Activated CD8-positive, alpha-beta memory T cell treated with anti-CD3 and anti-CD28 coated beads, Interleukin-2, amount 50 U/mL, for 1 hour (primary cell): Measurements from ENCODE around the gene THSD7B.

Experiments used
- DNase-seq: peaks from one replicate; pipeline ENCODE4 v3.0.0-alpha.2; 2020; ENCODE audit errors: extremely low read depth

The THSD7B gene

DNA sequence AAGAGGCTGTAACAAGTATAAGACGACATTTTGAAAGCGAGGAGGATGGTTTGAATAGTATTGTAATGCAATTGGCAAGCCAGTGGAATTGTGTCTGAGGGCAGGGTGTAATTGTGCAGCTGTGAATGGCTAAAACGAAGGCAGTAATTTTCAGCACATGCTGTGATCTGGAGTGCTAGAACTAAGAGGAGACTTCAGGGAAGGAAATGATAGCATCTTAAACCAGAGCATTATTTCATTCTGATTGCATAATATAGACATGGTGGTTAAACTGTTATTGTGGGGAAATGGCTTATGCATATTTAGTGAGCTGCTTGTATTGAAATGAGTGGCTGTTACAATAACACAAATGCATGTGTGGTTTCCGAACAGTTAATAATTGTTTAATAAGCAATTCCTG, 36.3 kb downstream of the THSD7B start:
- no peak for DNase-seq

DNA sequence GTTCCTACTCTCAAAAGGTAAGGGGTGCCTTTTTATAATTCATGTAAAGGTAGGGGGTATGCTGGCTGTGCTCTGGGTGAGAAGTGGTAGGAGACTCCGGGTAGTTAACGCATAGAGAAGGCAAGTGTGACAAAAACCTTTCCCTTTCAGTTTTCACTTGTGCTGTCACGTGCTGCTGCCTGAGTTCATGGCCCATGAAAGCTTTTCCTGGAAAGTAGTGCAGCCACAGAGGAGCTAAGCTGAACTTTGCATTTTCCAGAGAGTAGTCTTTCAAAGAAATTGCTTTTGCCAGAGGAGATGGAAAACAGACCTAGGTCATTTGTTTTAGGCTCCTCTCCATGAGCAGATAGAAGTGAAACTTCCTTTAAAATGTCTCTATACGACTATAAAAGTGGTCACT, 44.7 kb downstream of the THSD7B start:
- DNase-seq: no peak

DNA sequence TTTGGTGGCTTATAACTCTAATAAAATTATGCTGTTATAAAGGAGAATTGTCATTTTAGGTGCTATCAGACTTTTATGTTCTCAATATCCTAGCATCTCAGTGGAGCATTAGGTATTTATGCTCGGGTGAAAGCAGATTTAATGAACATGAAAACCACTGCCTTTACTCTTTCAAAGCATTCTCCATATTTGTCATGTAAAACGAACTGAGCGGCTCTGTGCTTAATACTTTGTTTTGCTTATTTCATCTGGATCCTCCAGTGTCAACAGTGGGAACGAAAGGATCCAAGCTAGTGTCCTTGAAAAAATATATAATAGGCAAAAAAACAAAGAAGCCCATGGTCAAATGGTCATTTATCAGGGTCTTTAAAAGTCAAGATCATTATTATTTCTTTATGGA, 53.5 kb downstream of the THSD7B start:
- DNase-seq: no peak

DNA sequence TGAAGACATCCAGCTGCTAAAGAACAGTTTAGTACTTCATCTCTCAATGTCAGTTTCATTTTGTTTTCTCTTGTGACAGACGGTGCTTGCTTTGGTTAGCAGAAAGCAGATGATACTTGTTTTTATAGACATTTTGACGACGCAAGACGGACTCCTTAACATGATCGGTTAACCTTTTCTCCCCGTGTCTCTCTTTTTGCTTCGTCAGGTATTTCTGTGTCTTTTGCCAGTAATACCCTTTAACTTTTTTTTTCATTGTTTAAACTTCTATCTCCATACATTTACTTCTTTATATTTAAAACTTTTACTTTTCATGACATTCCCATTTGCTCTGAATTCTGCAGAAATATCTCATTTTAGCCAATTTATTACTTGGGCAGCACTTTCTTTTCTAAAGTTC, 57.9 kb downstream of the THSD7B start:
- DNase-seq: no peak

DNA sequence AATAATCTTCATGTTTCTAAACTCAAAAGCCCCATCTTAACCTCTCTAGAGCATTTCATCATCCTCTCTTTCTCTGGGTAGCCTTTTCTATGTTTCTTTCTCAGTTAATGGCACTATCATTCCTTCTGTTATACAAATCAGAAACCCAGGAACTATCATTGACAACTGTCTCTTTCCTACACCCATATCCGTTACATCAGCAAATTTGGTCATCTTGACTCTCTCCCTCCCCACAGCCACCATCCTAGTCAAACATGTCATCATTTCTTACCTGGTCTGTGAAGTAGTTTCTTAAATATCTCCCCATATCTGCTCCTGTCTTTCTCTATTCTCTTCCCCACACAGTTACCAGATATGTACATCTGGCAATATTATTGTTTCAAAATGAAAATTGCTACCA, 62.8 kb downstream of the THSD7B start:
- DNase-seq: no peak

DNA sequence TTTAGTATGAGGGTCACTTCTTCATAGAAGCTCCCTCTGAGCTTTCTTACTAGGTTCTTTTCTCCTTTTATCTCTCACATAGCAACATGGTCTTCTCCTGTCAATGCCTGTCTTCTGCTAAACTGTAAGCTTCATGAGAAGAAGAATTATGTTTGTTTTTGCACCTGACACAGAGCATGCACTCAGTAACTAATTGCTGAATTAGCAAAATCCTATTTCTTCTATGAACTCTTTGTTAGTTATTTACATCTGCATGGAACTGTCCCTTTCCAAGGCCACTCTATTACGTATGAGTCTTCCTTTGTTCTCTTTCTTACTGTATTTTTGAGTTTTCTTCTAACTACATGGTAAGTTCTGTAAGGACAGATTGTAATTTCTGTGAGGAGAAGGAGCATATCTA, 63.4 kb downstream of the THSD7B start:
- no peak for DNase-seq

DNA sequence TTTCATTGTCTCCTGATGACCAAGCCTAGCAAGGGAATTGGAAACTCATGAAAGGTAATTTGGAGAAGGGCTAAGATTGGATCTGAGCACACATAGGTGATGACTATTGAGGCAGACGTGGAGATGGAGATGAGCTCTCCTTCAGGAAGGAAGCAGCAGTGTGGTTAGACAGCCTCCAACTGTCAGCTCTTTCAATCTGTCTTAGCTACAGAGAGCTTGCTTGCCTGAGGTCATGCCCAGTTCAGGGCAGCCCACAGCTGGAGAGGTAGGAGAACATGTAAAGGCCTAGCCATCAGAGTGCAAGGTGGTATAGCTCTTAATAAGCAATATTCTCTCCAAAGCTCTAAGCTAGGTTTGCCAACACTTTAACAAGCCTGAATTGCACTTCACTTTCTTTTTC, 79.2 kb downstream of the THSD7B start:
- DNase-seq: no peak

DNA sequence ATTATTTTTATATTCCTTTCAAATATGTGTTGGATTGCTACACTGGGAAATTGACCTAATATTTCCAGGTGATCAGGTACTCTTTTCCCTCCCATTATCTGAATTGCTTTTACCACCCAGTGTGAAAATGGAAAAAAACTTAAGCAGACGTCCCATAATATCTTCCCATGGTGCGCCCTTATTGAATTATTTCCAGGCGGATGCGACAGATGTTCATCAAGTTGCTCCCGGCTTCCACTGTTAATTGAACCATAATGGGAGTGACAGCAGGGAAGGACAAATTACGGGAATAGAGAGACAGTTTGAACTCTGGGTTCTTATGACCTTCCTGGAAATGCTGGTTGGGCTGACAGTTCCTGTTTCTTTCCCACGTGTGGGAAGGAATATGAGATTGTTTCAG, 93.3 kb downstream of the THSD7B start:
- no peak for DNase-seq

DNA sequence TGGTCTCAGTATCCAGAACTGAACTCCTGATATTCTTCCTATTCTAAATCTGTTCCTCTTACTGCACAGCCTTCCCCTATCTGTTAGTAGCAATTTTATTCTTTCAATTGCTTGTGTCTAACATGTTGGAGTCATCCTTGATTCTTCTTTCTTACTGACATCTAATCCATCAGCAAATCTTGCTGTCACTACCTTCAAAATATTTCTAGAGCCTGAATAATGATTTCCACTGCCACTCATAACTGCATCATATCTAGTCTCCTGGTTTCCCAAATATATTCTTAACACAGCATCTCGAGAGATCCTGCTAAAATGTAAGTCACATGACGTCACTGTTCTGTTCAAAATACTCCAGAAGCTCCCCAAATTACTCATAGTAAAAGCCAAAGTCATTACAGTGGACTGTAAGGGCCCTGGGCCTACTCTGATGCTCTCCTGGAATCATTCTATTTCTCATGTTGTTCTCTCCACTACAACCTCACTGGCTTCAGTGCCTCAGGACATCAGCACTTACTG, 95.2 kb downstream of the THSD7B start:
- DNase-seq: no peak

DNA sequence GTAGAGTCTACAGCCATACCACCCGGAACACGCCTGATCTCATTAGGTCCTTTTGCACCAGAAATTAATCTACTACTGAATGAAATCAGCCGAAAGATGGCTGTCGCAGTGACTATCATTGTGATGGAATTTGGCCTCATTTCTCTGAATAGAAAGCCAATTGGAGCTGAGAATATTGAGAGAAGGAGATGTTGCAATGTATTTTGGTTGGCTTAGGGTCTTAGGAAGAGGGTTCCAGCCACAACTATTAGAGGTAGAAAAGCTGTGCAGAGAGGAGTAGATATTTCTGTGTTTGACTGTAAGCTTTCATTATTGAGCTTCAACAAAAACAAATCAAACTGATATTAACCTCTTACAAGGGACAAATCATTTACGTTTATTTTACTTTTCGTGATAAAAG, 98.1 kb downstream of the THSD7B start:
- DNase-seq: no peak

DNA sequence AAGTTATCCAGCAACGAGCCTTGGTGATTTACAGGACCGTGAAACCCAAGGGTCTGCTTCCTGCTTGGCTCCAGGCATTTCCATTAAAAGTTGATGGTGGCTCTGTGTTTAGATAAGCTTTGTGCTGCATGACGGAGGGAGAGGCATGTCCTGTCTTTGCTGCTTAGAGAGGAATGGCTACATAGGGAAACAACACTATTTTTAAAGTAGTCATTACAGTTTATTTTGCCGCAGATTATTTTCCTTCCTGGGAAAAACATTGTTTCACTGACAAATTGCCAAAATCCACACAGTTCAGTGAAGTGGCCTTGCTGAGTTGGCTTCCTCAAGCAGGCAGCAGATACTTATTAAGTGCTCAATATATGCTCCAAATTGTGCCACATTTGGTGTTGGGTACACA, 98.5 kb downstream of the THSD7B start:
- no peak for DNase-seq

DNA sequence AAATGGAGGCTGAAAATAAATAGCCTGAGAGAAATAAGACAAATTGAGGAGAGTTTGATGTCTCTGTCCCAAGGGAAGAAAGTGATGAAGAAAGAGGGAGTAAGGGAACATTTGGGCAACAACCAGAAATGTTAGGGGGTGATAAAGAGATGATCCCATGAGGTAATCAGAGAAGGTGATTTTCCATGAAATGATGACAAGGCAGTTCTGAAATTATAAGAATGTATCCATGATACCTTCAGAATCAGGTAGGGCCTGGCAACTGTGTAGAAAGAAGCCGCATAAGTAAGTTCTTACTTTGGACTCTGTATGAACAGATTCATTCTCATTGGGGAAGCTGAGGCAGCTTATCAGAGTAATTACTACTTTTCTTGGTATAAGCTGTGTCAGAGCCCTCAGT, 106.1 kb downstream of the THSD7B start:
- DNase-seq: no peak

DNA sequence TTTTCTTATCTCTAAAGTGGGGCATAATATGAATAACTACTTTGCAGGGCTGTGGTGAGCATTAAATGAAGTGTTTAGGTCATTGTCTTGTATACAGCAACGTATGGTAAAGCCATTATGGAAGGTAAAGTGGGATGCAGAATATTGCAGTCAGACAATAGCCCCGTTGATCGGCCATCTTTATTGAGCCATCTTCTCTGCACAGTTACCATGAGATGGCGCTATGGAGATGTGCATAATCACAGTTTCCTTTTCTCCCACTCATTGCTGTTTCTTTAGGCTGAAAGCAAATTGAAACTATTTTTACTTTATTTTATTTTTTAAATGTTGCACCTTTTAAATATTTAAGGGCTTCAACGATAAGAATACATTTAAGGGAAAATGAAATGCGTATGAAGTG, 108.9 kb downstream of the THSD7B start:
- no peak for DNase-seq

DNA sequence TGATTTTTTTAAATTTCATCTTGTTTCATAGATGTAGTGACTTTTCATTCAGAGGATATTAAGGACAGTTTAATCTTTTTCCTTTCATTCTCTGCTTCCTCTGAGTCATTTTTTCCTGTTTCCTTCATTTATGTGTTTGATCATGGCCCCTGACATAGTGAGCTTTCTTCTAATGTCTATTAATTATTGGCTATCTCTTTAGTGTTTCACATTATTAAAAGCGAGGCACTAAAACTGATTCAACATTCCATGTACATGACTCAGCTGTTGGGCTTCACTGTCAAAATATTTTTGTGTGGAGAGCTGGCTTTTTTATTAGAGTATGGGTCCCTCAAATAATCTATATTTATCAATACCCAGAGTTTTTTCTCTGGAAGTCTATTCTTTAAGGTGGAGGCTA, 125.8 kb downstream of the THSD7B start:
- no peak for DNase-seq

DNA sequence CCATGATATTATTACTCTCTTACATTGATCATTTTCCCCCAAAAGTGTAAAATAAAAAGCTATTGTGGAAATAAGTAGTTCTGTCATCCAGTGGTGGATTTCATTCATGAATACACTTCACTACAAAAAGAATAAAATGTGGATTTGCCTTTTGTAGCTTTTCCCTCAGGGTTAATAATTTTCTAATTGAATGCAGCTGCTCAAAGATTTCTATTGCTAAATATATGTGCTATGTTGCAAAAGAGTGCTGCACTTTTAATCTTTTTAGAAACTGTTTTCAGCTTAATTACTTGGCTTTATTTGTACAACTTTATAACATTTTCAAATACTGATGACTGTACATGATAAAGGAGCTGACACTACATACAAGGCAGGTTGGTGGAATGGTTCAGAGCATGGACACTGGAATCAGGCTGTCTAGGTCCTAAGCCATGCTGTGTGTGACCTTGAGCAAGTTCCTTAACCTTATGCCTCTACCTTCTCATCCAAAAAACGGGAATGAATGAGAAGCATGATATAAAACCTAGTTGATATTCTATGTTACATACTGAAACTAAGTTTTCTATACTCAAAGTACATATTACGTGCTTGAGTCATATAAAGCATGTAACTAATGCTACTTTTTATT, 128.8 kb downstream of the THSD7B start:
- no peak for DNase-seq

DNA sequence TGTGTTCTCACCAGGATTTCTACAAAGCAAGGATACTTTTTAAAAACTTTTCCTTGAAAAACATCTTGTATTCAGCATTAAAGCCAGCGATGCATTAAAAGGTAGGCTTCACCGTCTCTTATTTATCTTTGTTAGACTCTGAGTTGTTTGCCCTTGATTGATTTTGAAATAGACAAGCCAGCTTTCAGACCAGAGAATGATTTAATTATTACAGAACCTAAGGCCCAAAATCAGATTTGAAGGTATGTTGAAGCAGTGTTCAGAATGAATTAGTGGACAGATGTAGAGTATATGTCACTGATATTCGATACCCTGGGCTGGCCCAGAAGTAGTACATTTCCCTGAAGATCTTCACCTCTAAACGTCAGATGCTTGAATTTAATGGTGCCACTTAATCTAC, 136.4 kb downstream of the THSD7B start:
- no peak for DNase-seq

DNA sequence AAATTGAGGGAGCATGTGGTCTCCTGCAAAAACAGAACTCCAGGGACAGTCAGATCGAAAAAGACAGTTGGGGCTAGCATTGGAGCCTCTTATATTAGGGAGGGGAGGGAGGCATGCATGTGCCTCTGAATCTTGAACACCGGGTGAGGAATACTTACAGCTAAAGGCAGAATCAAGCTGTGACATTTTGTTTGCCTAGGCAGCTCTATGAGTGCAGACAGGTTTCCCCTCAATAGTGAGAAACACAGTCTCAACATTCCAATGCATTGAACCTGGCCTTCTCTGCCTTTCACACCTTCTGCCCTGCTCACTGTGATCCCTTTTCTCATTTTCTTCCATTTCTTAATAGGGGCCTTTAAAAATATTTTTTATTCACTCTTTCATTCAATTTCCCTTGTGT, 140.4 kb downstream of the THSD7B start:
- DNase-seq: no peak

DNA sequence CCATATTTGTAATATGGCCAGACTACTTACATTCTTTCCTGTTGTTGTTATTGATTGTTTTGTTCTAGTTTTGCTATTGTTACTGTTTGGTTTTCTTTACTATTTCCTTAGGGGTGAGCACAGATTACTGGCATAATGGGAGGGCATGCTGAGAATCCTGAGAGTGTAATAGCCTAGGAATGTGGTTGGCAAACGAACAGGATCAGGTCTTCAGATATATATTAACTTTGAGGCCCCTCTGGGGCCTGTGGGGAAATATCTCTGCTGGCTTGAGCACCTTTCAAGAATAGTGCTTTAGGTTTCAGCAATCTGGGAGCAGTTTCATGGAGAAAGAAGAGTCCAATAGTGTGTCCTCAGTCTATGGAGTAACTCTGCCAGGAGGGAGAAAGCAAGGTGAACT, 144.4 kb downstream of the THSD7B start:
- no peak for DNase-seq

DNA sequence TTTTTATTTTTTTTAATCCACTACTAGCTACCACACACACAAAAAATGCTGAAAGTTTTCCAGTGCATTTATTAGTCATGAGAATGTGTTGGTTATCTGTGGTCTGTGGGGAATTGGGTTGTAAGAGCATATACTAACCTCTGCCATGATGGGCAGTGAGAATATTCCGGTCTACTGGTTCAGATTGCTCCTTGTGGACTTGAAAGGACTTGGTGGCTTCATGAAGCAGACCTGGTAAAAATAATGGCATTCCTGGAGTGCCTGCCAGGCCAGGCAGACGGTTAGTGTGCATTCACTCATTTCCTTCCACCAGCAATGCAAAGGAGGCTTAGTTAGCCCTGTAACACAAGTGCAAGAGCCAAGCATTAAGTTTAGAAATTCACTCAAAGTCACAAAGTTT, 150.8 kb downstream of the THSD7B start:
- no peak for DNase-seq

DNA sequence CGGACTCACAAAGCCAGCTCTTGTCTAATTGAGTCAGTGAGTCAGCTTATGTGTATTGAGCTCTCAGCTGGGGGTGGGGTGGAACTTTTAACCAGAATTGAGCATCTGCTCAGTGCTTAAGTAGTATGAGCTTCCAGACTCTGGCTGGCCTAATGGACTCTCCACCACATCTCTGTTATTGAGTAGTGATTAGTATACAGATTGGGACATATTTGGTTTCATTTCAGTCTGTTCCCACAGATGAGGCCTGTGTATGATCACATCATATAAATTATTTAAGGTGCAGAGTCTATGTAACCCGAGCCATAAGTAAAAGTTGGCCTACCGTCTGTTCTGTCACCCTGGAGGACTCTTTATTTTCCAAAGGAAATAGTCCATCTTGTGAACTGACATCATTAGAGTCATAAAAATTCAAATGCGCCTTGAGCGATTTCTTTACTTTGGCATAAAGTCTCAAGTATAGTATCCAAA, 152.1 kb downstream of the THSD7B start:
- DNase-seq: no peak

DNA sequence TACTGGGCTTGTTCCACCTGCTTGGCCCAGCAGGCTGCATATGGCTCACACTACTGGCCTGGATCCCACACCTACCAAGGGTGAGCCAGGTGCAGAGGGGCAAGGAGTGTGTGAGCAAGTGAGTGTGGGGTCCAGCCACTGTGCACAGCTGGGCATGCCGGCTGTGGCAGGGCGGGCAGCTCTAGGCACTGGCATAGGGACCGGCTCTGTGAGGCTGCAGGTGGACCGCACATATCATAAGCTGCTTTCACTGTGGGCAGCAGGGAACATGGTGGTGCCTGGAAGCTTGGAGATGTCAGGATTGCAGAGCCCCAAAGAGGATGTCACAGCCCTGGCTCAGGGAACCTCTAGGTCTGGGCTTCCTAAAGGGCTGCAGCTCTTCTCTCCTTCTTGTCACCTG, 154.3 kb downstream of the THSD7B start:
- DNase-seq: no peak

DNA sequence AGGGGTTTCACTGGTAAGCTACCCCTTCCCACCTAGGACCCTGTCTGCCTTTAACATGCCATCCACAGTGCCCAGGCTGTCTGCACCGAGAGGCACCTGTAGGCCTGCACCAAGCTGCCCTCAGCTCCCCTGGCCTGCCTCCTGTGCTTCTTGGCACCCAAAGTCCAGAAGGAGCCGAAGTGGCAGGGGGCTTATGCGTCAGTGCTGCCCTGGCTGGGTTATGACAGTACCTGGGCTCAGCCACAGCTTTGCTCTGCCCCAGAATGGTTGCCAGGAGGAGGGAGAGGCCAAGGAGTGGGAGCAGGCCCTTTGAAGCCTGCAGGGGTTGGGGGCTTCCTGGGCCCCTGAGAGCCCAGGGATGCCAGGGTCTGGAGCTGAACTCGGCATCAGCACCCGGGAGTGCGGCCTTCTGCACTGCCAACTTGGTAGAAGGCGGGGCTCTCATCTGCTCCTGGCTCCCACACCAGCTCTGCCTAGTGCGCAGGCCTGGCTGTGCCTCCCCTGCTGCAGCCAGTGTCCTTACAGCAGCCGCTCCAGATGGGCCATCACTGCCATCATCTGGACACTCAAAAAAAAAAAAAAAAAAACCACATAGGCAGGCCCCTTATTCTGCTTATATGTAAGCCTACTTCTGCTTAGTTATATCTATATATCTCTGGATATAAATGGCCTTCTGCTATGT, 155.4 kb downstream of the THSD7B start:
- no peak for DNase-seq

DNA sequence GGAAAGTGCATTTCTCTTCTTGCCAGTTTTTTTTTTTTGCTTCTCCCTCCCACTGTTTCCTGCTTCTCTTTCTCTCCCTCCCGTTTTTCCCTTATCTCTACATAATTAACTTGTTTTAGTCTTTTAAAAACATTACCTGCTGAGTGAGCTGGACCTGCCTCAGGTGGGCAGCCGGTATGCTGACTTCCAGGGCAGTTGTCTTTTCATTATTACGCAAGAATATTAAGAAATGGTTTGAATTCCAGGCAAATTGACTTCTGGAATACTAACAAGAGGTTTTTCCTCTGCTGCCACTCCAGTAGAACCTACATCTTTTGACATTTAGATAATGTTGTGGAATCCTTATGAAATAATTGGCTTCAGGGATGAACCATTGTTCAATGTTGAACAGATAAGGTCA, 161.8 kb downstream of the THSD7B start:
- no peak for DNase-seq

DNA sequence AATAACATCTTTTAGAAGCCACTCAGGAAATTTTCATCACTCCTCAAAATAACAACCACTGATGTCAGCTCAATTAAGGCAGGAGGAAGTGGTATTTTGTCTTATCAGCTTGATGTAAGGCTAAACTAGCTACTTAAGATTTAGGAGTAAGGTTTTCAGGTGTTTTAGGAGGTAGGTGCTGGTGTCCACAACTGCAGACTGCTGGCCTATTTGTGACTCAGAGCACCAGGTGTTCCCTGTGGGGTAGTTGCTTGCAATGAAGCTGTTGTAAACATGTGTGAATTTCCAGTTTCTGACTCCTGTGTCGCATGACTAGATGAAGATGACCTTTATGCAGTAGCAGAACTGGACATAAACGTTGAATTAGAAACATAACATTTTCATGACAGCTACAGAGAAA, 164.2 kb downstream of the THSD7B start:
- no peak for DNase-seq
